ENCODE measurements around the gene KIAA1755. TPM values are rescaled to one million over a fixed set of nuclear protein-coding genes. Genes with fewer than 3 reads are reported as not detected.

KIAA1755 gene
- total and polyA plus RNA-seq, 3 experiments from 2014 or later: not detected

GRCh38 chr20:38302786-38303185 lies 42.3 kb upstream of the KIAA1755 start:
- peaks cover 13% of the 10 kb centered on the region for H3K27me3 ChIP-seq (ENCODE audit: insufficient read depth, low read length, poor library complexity, severe bottlenecking)
- POLR2A ChIA-PET: no interaction called here
- no peak for DNase-seq
- Mint-ChIP-seq H3K9me3 (no peaks in the 10 kb centered on the region), H3K4me1 (peaks cover 12 to 19% (median 16%) of the 10 kb centered on the region in 3 donors), H3K4me3 (peak overlapping the region in 1 of 7 donors; percentile 33), H3K27me3 (peaks cover 42 to 55% of the 10 kb centered on the region in 2 donors), H3K36me3 (peaks cover 0 to 4% (median 0%) of the 10 kb centered on the region in 3 donors), H3K27ac (no peak overlapping the region)
- no peak overlapping the region for H3K4me3 ChIP-seq (ENCODE audit: low read length)
- H3K27ac ChIP-seq (ENCODE audit: low read depth, low read length): no peak overlapping the region
- no peaks in the 10 kb centered on the region for H3K36me3 ChIP-seq (ENCODE audit: insufficient read depth, low read length)
- H3K4me1 ChIP-seq (ENCODE audit: insufficient read depth, low read length): no peaks in the 10 kb centered on the region
- H3K9me3 ChIP-seq (ENCODE audit: low read length): no peaks in the 10 kb centered on the region
- CTCF ChIA-PET: no interaction called here

DNA sequence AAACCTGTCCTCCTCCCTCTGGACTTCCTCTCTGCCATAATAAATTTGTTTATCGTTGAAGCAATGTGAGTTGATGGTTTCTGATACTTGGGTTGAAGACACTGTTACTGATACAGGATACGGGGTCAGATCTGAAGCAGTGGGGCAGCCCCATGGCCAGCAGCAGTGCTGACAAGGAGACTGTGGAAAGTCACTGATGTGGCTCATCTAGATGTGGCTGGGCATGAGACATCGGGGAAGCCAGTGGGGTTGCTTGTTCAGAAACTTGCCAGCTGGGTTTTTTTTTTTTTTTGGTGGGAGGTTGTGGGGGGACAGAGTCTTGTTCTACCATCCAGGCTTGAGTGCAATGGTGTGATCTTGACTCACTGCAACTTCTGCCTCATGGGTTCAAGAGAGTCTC lies 40.8 kb upstream of the KIAA1755 start:
- peaks cover 12 to 16% (median 16%) of the 10 kb centered on the region in 3 donors for H3K4me1 Mint-ChIP-seq
- H3K9me3 ChIP-seq (ENCODE audit: low read length): no peaks in the 10 kb centered on the region
- H3K36me3 ChIP-seq (ENCODE audit: insufficient read depth, low read length): no peaks in the 10 kb centered on the region
- CTCF ChIA-PET: interaction anchor here (0.8 kb wide), 1 partner anchor 23 kb away, joined by 3 read pairs; no protein-coding TSS in a partner anchor
- peaks cover 0 to 2% (median 0%) of the 10 kb centered on the region in 3 donors for H3K36me3 Mint-ChIP-seq
- H3K4me1 ChIP-seq (ENCODE audit: insufficient read depth, low read length): no peaks in the 10 kb centered on the region
- H3K27me3 ChIP-seq (ENCODE audit: insufficient read depth, low read length, poor library complexity, severe bottlenecking): peaks cover 13% of the 10 kb centered on the region
- DNase-seq: no peak
- POLR2A ChIA-PET: no interaction called here
- no peak overlapping the region for H3K27ac ChIP-seq (ENCODE audit: low read depth, low read length)
- H3K4me3 Mint-ChIP-seq: no peak overlapping the region
- H3K27me3 Mint-ChIP-seq: peaks cover 37 to 50% of the 10 kb centered on the region in 2 donors
- H3K4me3 ChIP-seq (ENCODE audit: low read length): no peak overlapping the region
- H3K27ac Mint-ChIP-seq: no peak overlapping the region
- no peaks in the 10 kb centered on the region for H3K9me3 Mint-ChIP-seq

- Mint-ChIP-seq H3K36me3 (no peaks in the 10 kb centered on the region), H3K4me3 (no peak overlapping the region), H3K4me1 (peaks cover 12 to 16% (median 16%) of the 10 kb centered on the region in 3 donors), H3K27me3 (peaks cover 38 to 44% of the 10 kb centered on the region in 2 donors), H3K9me3 (no peaks in the 10 kb centered on the region), H3K27ac (no peak overlapping the region)
- no peaks in the 10 kb centered on the region for H3K9me3 ChIP-seq (ENCODE audit: low read length)
- ChIA-PET CTCF (no interaction called here), POLR2A (no interaction called here)
- H3K27me3 ChIP-seq (ENCODE audit: insufficient read depth, low read length, poor library complexity, severe bottlenecking): peaks cover 9% of the 10 kb centered on the region
- no peaks in the 10 kb centered on the region for H3K36me3 ChIP-seq (ENCODE audit: insufficient read depth, low read length)
- H3K4me3 ChIP-seq (ENCODE audit: low read length): no peak overlapping the region
- H3K4me1 ChIP-seq (ENCODE audit: insufficient read depth, low read length): no peaks in the 10 kb centered on the region
- no peak for DNase-seq
- H3K27ac ChIP-seq (ENCODE audit: low read depth, low read length): no peak overlapping the region
Measured at GRCh38 chr20:38300438-38300837, 39.9 kb upstream of the KIAA1755 start.

- H3K4me1 ChIP-seq (ENCODE audit: insufficient read depth, low read length): no peaks in the 10 kb centered on the region
- Mint-ChIP-seq H3K9me3 (no peaks in the 10 kb centered on the region), H3K27me3 (peaks cover 37 to 45% of the 10 kb centered on the region in 2 donors), H3K27ac (no peak overlapping the region), H3K4me1 (peaks cover 12 to 16% (median 16%) of the 10 kb centered on the region in 3 donors), H3K36me3 (no peaks in the 10 kb centered on the region), H3K4me3 (no peak overlapping the region)
- ChIA-PET CTCF (interaction anchor here (0.7 kb wide), 1 partner anchor 99 kb away, joined by 4 read pairs; no protein-coding TSS in a partner anchor), POLR2A (no interaction called here)
- H3K9me3 ChIP-seq (ENCODE audit: low read length): no peaks in the 10 kb centered on the region
- no peak overlapping the region for H3K27ac ChIP-seq (ENCODE audit: low read depth, low read length)
- no peaks in the 10 kb centered on the region for H3K36me3 ChIP-seq (ENCODE audit: insufficient read depth, low read length)
- no peak overlapping the region for H3K4me3 ChIP-seq (ENCODE audit: low read length)
- H3K27me3 ChIP-seq (ENCODE audit: insufficient read depth, low read length, poor library complexity, severe bottlenecking): peaks cover 5% of the 10 kb centered on the region
- no peak for DNase-seq
Measured at GRCh38 chr20:38299963-38300362, 39.4 kb upstream of the KIAA1755 start.

DNA sequence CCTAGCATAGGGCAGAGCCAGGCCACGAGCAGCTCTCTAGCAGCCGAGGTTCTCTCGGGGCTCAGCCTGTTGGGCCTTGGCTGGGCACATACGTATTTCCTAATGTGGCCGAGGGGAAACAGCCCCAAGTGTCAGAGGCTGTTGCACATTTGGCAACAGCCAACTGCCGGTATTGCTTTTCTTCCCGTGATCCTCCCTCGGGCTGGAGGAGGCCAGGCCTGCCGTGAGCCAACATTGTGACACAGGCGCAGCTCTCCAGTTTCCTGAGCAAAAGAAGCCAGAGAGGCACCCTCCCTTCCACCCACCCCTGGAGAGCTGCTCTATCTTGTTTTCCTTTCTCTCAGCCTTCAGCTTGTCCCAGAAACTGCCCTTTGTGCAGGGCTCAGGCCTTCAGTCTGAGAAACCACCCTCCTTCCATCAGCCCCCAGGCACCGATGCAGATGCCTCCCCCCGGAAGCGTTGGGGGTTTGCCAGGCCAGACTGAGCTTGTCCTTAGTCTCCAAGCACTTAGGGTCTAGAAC lies 38.3 kb upstream of the KIAA1755 start:
- Histone ChIP-seq H3K4me1 (ENCODE audit: insufficient read depth, low read length) (no peaks in the 10 kb centered on the region), H3K4me3 (ENCODE audit: low read length) (no peak overlapping the region), H3K27me3 (ENCODE audit: insufficient read depth, low read length, poor library complexity, severe bottlenecking) (no peaks in the 10 kb centered on the region), H3K9me3 (ENCODE audit: low read length) (no peaks in the 10 kb centered on the region), H3K36me3 (ENCODE audit: insufficient read depth, low read length) (no peaks in the 10 kb centered on the region), H3K27ac (ENCODE audit: low read depth, low read length) (no peak overlapping the region)
- Mint-ChIP-seq H3K27ac (no peak overlapping the region), H3K4me1 (peaks cover 5 to 8% (median 7%) of the 10 kb centered on the region in 3 donors), H3K27me3 (peaks cover 30 to 36% of the 10 kb centered on the region in 2 donors), H3K9me3 (no peaks in the 10 kb centered on the region), H3K36me3 (no peaks in the 10 kb centered on the region), H3K4me3 (no peak overlapping the region)
- POLR2A ChIA-PET: no interaction called here
- CTCF ChIA-PET: no interaction called here
- DNase-seq: no peak

- no peak for DNase-seq
- Histone ChIP-seq H3K9me3 (ENCODE audit: low read length) (no peaks in the 10 kb centered on the region), H3K4me3 (ENCODE audit: low read length) (no peak overlapping the region), H3K36me3 (ENCODE audit: insufficient read depth, low read length) (no peaks in the 10 kb centered on the region), H3K27me3 (ENCODE audit: insufficient read depth, low read length, poor library complexity, severe bottlenecking) (no peaks in the 10 kb centered on the region), H3K4me1 (ENCODE audit: insufficient read depth, low read length) (no peaks in the 10 kb centered on the region), H3K27ac (ENCODE audit: low read depth, low read length) (no peak overlapping the region)
- Mint-ChIP-seq H3K4me1 (peaks cover 0 to under 1% (median 0%) of the 10 kb centered on the region in 3 donors), H3K9me3 (no peaks in the 10 kb centered on the region), H3K4me3 (no peak overlapping the region), H3K36me3 (no peaks in the 10 kb centered on the region), H3K27ac (no peak overlapping the region), H3K27me3 (peaks cover 28 to 36% of the 10 kb centered on the region in 2 donors)
- ChIA-PET POLR2A (no interaction called here), CTCF (no interaction called here)
Measured at GRCh38 chr20:38297916-38298674, 37.6 kb upstream of the KIAA1755 start.

GRCh38 chr20:38296433-38296832 lies 35.9 kb upstream of the KIAA1755 start:
- Mint-ChIP-seq H3K9me3 (no peaks in the 10 kb centered on the region), H3K27ac (no peak overlapping the region), H3K27me3 (peaks cover 31 to 39% of the 10 kb centered on the region in 2 donors), H3K36me3 (no peaks in the 10 kb centered on the region), H3K4me3 (no peak overlapping the region), H3K4me1 (no peaks in the 10 kb centered on the region)
- Histone ChIP-seq H3K27ac (ENCODE audit: low read depth, low read length) (no peak overlapping the region), H3K27me3 (ENCODE audit: insufficient read depth, low read length, poor library complexity, severe bottlenecking) (no peaks in the 10 kb centered on the region), H3K9me3 (ENCODE audit: low read length) (no peaks in the 10 kb centered on the region), H3K4me1 (ENCODE audit: insufficient read depth, low read length) (no peaks in the 10 kb centered on the region), H3K4me3 (ENCODE audit: low read length) (no peak overlapping the region), H3K36me3 (ENCODE audit: insufficient read depth, low read length) (no peaks in the 10 kb centered on the region)
- ChIA-PET CTCF (no interaction called here), POLR2A (no interaction called here)
- DNase-seq: no peak

DNA sequence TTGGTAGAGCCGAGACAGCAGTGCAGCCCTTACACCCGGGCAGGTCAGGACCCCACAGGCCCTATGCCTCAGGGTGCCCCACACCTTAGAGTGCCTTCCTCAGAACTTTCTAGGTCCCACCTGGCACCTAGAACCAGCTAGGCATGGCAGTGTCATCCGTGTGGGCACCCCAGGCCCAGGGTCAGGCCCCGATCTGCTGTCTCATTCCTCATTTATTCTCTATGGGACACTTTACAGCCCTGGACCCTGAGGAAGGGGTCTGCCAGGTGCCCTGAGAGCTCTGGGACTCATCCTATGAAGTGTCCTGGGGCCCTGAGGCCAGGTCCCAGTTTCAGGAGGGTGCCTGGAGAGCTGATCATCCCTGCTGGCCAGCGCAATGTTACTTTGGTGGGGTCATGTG lies 35.3 kb upstream of the KIAA1755 start:
- ChIA-PET POLR2A (no interaction called here), CTCF (no interaction called here)
- no peak overlapping the region for H3K27ac ChIP-seq (ENCODE audit: low read depth, low read length)
- no peaks in the 10 kb centered on the region for H3K9me3 ChIP-seq (ENCODE audit: low read length)
- H3K4me1 ChIP-seq (ENCODE audit: insufficient read depth, low read length): no peaks in the 10 kb centered on the region
- no peaks in the 10 kb centered on the region for H3K27me3 ChIP-seq (ENCODE audit: insufficient read depth, low read length, poor library complexity, severe bottlenecking)
- DNase-seq: no peak
- no peak overlapping the region for H3K4me3 ChIP-seq (ENCODE audit: low read length)
- Mint-ChIP-seq H3K9me3 (no peaks in the 10 kb centered on the region), H3K27me3 (peaks cover 27 to 38% of the 10 kb centered on the region in 2 donors), H3K4me1 (no peaks in the 10 kb centered on the region), H3K36me3 (no peaks in the 10 kb centered on the region), H3K27ac (no peak overlapping the region), H3K4me3 (no peak overlapping the region)
- no peaks in the 10 kb centered on the region for H3K36me3 ChIP-seq (ENCODE audit: insufficient read depth, low read length)

Measured in CD8-positive, alpha-beta memory T cell (primary cell).